Measurements from ENCODE around the gene PDZRN4. TPM values are rescaled to one million over a fixed set of nuclear protein-coding genes. Genes with fewer than 3 reads are reported as not detected.
"Not testable (repeated sequence)": the region's sequence is repeated elsewhere in the genome, so short reads cannot be mapped to it uniquely, and the experiment has no call there.

Gene PDZRN4
- total RNA-seq, 4 donors from 2014 or later, result 1.1 to 14.0 (median 4.5) TPM

DNA sequence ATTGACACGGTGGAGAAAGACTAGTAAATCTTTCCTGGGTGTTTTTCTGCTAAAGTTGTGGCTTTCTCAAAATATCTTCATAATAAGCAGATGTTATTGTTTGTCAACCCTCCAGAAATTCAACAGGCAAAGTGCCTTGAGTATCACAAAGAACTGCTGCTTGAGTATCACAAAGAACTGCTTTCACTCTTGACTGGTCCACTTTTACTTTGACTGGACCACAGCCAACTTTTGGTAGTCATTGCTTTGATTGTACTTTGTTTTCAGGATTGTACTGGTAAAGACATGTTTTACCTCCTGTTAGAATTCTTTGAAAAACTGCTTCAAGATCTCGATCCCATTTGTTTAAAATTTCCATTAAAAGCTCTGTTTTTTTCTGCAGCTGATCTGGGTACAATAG is 62.6 kb downstream of the PDZRN4 start:
- no peaks in the 10 kb centered on the region for H3K36me3 ChIP-seq
- no peak overlapping the region for H3K27ac ChIP-seq
- TF ChIP-seq, protein P1, sequence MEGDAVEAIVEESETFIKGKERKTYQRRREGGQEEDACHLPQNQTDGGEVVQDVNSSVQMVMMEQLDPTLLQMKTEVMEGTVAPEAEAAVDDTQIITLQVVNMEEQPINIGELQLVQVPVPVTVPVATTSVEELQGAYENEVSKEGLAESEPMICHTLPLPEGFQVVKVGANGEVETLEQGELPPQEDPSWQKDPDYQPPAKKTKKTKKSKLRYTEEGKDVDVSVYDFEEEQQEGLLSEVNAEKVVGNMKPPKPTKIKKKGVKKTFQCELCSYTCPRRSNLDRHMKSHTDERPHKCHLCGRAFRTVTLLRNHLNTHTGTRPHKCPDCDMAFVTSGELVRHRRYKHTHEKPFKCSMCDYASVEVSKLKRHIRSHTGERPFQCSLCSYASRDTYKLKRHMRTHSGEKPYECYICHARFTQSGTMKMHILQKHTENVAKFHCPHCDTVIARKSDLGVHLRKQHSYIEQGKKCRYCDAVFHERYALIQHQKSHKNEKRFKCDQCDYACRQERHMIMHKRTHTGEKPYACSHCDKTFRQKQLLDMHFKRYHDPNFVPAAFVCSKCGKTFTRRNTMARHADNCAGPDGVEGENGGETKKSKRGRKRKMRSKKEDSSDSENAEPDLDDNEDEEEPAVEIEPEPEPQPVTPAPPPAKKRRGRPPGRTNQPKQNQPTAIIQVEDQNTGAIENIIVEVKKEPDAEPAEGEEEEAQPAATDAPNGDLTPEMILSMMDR (IDR thresholded peaks at IDR 0.05), result no peak
- H3K4me1 ChIP-seq, result no peaks in the 10 kb centered on the region
- H3K4me3 ChIP-seq, result no peak overlapping the region
- H3K9me3 ChIP-seq, result no peaks in the 10 kb centered on the region
- DNase-seq, result no peak
- no peaks in the 10 kb centered on the region for H3K27me3 ChIP-seq

DNA sequence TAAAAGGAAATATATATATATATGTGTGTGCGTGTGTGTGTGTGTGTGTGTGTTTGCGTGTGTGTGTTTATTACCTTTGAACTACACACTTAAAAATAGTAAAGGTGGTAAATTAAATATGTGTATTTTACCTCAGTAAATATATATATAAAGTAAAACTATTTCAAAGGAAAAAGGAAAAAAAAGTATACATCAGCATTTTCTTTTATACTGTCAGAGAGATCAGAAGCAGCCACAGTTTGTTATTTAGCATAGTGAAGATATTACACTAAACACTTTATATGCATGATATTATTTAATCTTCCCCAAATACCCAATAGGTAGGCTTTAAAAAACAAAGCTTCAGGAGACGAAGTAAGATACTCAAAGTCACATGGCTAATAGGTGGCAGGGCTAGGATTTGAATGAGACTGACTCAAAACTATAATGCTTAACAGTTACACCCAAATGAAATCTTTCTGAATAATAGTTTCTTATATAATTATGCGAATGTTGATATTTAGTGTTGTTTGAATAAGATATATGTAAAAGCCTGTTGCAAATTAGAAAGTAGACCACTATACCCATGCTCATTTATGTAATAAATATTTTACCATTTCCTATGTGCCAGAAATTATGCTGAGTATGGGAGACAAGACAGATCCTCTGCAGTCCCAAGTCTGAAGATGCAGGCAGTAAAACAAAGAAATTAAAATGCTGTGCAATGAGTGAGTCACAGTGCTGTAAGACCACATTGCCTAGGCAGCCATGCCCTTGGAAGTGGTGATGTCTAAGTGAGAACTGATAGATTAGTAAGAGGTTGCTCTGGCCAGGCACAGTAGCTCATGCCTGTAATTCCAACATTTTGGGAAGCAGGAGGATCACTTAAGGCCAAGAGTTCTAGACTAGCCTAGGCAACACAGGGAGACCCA is 66.1 kb downstream of the PDZRN4 start:
- Histone ChIP-seq H3K36me3 (no peaks in the 10 kb centered on the region), H3K4me1 (no peaks in the 10 kb centered on the region), H3K9me3 (no peaks in the 10 kb centered on the region), H3K27ac (no peak overlapping the region), H3K4me3 (no peak overlapping the region), H3K27me3 (no peaks in the 10 kb centered on the region)
- no peak for DNase-seq
- no peak for TF ChIP-seq POLR2A (IDR thresholded peaks at IDR 0.05)
- TF ChIP-seq, protein P1 (IDR thresholded peaks at IDR 0.05), result no peak

DNA sequence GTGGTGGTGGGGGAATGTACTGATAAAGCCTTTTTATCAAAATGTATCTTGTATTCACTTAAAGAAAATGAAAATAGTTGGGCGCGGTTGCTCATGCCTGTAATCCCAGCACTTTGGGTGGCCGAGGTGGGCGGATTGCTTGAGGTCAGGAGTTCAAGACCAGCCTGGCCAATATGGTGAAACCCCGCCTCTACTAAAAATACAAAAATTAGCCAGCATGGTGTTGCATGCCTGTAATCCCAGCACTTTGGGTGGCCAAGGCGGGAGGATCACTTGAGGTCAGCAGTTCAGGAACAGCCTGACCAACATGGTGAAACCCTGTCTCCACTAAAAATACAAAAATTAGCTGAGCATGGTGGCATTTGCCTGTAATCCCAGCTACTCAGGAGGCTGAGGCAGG is 75.1 kb downstream of the PDZRN4 start:
- H3K4me1 ChIP-seq, DNase-seq, H3K9me3 ChIP-seq, H3K27me3 ChIP-seq, H3K4me3 ChIP-seq, H3K36me3 ChIP-seq, H3K27ac ChIP-seq: not testable (repeated sequence)

DNA sequence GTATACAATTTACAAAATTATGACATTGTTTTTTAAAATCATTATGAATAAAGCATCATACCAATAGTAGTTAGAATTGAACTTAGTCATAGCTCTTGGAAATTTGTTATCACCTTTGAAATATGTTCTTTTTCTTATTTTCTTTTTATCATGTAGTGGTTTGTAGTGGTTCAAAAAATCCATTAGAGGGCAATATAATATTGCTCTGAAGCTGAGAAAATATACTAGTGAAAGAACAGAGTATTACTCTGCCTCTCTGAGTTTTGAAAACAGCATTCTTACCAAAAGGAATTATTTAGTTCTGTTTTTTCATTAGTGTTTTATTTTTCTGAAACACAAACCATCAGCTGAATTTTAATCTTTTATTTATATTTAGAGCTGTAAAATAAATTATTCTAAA is 76.2 kb downstream of the PDZRN4 start:
- H3K4me3 ChIP-seq, result no peak overlapping the region
- no peaks in the 10 kb centered on the region for H3K4me1 ChIP-seq
- H3K9me3 ChIP-seq, result no peaks in the 10 kb centered on the region

DNA sequence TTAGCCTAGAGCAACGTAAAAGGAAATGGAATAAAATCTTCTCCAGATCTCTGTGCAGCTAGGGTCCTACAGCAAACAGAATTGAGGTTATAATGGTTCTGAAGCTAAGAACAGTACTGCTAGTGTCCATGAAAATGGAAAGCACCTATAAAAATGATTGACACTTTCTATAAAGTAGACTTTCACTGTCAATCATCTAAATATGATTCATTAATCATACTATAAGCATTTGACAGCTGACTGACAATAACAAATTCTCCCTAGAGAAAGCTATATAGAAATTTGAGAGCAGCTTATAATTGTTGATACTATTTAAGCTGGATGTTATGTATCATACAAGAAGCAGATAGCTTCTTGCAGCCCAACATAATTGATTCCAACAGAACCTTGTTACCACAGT is 80.9 kb downstream of the PDZRN4 start:
- Histone ChIP-seq H3K27me3 (no peaks in the 10 kb centered on the region), H3K27ac (no peak overlapping the region), H3K9me3 (no peaks in the 10 kb centered on the region), H3K4me1 (no peaks in the 10 kb centered on the region), H3K36me3 (no peaks in the 10 kb centered on the region), H3K4me3 (no peak overlapping the region)
- DNase-seq, result no peak
- no peak for TF ChIP-seq POLR2A (IDR thresholded peaks at IDR 0.05)
- TF ChIP-seq, protein P1 (IDR thresholded peaks at IDR 0.05), result no peak

More for the DNA sequence above, 76.2 kb downstream of the PDZRN4 start:
- H3K27me3 ChIP-seq, result no peaks in the 10 kb centered on the region
- DNase-seq, result no peak
- no peak overlapping the region for H3K27ac ChIP-seq
- H3K36me3 ChIP-seq, result no peaks in the 10 kb centered on the region
- no peak for TF ChIP-seq POLR2A (IDR thresholded peaks at IDR 0.05)
- TF ChIP-seq, protein P1 (IDR thresholded peaks at IDR 0.05), result peak in 2 of 6 experiments; percentile 3 to 6

DNA sequence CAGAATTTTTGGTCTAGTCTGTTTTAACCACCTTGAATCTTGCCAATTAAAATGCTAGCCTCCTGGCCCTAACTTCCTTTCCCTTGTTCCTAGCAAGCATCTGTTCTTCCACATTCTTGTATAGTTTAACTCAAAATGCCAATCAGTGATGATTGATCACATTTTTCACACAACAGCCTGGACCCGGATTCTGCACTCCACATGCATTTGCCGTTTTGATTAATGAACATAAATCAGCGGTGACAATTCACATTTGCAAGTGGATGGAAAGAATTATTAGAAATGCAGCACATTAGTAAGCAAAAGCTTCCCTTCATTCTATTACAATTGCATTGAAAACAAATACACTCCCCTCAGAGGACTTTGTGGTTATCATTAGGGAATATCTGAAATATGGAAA is 83.4 kb downstream of the PDZRN4 start:
- Histone ChIP-seq H3K9me3 (no peaks in the 10 kb centered on the region), H3K4me1 (no peaks in the 10 kb centered on the region), H3K27ac (no peak overlapping the region), H3K27me3 (no peaks in the 10 kb centered on the region), H3K36me3 (no peaks in the 10 kb centered on the region), H3K4me3 (no peak overlapping the region)
- no peak for DNase-seq
- TF ChIP-seq, protein P1 (IDR thresholded peaks at IDR 0.05), result no peak
- TF ChIP-seq POLR2A (IDR thresholded peaks at IDR 0.05), result no peak

All from Peyer's patch (tissue), 4 donors.